CD4-positive, alpha-beta T cell treated with Interleukin-4 for 1 hour (primary cell): ENCODE measurements around the gene MRPS7.

ENCODE experiments used
- DNase-seq, 2 donors: peaks; one replicate each; pipeline ENCODE4 v3.0.0-alpha.2; 2020 to 2022

MRPS7 gene

GRCh38 chr17:75261336-75262111 is at the start of gene MRPS7, which contains the start of gene GGA3:
Gene MRPS7, plus strand, starts transcription at chr17:75261879. Its CDS starts 22 bp downstream, at chr17:75261901.
Gene GGA3, minus strand, starts transcription at chr17:75261606. Its CDS starts 19 bp downstream, at chr17:75261587.
- DNase-seq: peak; percentile 94 to 96

GRCh38 chr17:75218131-75218530 is 43.5 kb upstream of the MRPS7 start:
- no peak for DNase-seq

DNA sequence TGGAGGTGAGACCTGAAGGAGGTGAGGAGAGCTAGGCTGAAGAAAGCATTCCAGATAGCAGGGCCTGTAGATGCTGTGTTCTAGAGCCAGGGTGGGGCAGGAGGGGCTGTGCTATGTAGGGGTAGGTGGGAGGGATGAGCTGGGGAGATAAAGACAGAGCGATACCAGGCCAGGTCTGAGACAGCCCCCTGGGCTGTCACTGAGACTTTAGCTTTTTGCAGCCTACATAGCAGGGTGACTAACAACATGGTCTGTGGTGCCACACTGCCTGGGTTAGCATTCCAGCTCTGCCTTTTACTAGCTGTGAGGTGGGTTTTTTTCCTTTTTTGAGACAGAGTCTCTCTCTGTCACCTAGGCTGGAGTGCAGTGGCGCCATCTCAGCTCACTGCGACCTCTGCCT is 41.9 kb upstream of the MRPS7 start:
- DNase-seq: no peak

DNA sequence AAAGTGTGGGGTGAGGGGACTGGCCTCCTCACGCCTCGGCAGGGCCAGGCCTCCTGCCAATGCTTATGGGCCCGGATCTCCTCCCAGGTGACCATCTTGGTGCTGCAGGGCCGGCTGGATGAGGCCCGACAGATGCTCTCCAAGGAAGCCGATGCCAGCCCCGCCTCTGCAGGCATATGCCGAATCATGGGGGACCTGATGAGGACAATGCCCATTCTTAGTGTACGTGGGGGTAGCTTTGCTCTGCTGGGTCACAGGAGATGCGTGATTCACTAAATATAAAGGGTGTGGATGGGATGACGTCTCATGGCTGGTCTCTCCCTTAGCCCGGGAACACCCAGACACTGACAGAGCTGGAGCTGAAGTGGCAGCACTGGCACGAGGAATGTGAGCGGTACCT is 36.7 kb upstream of the MRPS7 start:
- DNase-seq: no peak

GRCh38 chr17:75227729-75228128 is 34.0 kb upstream of the MRPS7 start:
- DNase-seq: no peak

DNA sequence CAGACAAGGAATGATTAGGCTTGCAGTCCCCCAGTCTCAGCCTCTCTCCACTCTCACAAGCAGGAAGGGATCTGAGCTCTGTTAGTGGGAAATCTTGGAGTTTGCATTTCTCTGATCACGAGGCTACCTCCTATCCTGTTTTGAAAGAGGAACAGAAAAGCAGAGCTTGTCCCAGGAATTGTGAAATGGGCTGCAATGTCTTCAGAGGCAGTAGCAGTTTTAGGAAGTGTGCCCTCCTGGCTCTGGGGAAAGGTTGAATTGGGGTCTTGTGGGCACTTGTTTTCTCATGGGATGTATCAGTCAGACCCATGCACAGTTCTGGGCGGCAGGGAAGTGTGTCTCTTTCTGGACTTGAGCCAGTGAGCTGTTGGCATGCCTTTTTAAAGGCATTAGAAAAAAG is 33.4 kb upstream of the MRPS7 start:
- DNase-seq: peak in 1 of 2 donors; percentile 12

GRCh38 chr17:75228847-75229246 is 32.8 kb upstream of the MRPS7 start:
- DNase-seq: peak in 1 of 2 donors; percentile 24

DNA sequence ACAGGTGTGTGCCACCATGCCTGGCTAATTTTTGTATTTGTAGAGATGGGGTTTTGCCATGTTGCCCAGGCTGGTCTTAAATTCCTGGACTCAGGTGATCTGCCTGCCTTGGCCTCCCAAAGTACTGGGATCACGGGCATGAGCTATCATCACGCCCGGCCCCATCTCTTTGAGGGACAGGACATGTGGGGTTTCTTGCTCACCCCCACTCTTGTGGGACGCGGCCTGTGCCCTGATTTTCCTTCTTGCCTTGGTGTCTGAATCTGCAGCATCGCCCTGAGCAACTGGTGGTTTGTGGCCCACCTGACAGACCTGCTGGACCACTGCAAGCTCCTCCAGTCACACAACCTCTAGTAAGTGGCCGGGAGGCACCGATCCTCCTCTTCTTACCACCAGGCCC is 30.6 kb upstream of the MRPS7 start:
- no peak for DNase-seq

DNA sequence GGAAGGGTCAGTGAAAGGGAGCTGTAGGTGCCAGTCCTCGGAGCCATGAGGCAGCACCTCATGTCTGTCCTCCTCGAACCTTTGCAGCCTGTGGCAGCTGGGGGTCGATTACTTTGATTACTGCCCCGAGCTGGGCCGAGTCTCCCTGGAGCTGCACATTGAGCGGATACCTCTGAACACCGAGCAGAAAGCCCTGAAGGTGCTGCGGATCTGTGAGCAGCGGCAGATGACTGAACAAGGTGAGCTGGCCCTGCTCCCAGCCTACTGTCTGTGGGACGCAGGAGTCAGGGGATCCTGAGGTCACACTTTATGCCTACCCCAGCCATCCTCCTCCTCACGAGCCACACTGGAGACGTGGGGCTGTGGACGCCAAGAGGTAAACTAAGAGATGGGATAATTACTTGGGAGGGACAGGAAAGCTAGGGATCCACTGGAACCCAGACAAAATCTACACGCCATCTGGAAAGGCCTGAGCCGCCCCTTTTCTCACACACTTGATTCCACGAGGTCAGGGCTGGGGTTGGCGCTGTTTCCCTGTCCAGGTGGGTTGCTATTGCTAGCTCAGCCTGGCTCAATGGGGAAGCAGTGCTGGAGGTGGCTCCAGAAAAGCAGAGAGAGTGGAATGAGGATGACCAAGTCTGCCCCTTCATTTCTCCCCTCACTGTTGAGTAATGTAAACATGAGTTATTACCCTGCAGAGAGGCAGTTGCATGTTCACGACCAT is 29.8 kb upstream of the MRPS7 start:
- DNase-seq: no peak

- DNase-seq: no peak
Measured at GRCh38 chr17:75232786-75233185, 28.9 kb upstream of the MRPS7 start.

DNA sequence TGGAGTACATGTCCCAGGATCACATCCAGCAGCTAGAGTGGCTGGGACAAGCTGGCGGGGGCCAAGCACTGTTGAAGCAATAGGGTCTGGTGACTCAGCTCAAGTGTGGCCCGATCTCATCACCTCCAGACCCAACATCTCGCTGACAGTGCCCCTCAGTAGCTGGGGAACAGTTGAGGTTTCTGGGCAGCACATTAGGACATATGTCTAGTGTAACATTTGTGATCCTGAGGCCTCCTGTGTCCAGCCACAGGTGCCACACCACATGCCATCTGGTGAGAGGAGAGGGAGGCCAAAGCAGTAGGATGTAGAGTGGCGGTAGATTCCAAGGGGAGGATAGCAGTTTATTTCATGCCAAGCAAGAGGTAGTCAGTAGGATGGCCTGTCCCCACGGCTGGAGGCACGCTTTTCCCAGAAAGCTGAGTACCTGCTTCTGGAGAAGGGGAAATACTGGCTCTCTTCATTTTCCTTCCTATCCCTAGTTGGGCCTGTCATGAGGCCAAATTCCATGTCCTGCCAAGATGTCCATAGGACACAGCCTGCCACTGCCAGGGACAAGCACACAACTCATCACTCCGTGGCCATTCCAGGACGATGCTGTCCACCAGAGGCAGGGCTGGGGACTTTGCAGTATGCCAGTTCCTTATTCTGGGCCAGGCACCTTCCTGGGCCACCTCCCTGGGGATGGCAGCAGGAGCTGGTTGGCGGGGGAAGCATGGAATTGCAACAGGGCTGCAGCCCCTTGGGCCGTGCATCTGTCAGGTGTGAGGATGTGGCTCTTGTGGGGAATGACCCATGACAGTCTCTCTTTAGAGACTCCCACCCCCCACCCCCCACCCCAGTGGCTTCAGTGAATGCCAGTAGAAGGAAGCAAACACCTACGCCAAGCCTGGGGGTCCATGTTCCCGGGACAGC is 24.3 kb upstream of the MRPS7 start:
- no peak for DNase-seq

DNA sequence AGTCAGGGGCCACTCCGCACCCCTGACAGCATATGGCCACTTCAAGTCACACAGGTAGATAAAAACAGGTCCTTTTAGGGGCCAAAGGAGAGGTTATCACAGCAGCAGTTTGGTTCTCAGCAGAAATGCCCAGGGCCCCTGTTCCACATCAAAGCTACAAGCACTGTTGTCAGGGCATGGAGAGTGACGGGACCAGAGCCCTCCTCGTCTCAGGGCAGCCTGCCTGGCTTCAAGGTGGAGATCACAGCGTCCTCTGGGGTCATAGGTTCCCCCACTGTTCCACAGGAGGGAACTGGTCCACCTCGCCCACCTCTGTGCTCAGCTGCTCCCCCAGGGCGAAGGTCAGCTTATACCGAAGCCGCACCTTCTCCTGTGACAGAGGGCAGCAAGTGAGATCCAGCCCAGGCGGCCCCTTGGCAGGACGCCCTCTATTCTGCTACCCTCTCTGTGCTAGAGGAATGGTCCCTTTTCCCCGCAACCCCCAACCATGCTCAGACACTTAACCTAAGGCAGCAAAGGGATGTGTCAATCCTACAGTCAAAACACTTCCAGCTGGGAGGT is 23.6 kb upstream of the MRPS7 start:
- no peak for DNase-seq

- DNase-seq: peak; percentile 70
Measured at GRCh38 chr17:75238684-75239191, 22.9 kb upstream of the MRPS7 start.

- DNase-seq: no peak
Measured at GRCh38 chr17:75239214-75239613, 22.5 kb upstream of the MRPS7 start.

- DNase-seq: no peak
Measured at GRCh38 chr17:75239778-75240393, 21.8 kb upstream of the MRPS7 start.

- peak; percentile 28 to 29 for DNase-seq
Measured at GRCh38 chr17:75240394-75241142, 21.1 kb upstream of the MRPS7 start.

- no peak for DNase-seq
Measured at GRCh38 chr17:75241143-75241430, 20.6 kb upstream of the MRPS7 start.

DNA sequence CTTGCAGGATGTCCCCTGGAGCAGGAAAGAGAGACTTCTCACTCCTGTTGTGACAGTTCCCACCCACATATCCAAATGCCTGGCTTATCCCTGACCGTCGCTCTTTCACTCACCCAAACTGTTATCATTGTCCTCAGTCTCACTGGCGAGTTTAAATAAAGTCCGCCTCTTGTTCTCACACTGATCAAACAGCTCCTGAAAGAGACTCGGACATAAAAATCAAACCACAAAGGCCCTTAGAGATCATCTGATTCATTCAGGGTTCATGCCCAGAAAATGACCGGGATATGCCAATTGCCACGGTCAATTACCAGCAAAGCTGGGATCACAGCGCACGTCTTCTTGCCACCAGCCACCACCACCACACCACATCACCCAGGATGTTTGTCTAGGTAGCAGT is 20.2 kb upstream of the MRPS7 start:
- no peak for DNase-seq

- peak in 1 of 2 donors; percentile 18 for DNase-seq
Measured at GRCh38 chr17:75241996-75242460, 19.7 kb upstream of the MRPS7 start.

DNA sequence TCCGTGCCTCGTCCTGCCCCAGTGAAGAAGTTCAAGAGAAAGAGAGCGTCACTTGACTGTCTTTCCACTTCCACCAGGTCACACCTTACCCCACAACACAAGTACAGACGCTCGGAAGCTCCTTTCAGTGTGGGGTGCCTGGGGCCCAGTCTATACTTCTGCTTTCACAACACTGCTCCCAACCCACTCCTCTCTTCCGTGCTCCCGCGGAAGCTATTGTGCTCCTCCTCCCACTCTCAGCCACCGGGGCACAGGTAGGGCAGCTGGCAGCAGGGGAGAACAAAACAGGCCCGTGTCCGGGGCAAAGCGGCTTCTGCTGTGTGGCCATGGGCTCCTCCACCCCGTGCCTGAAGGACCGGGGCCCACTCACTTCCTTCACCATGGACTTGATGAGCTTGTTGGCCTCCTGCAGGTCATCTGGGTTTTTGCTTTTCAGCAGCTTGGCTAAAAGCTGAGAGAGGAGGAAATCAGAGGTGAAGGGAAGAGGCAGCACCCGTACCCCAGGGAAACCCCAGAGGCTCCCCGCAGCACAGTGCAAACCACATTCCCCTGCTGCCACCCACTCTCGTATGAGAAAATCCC is 19.1 kb upstream of the MRPS7 start:
- DNase-seq: peak; percentile 59 to 71
